HG03442 (cell line): ENCODE data around the gene DLG2.
A peak's percentile ranks its signal among the peaks of the same experiment; 100 is the strongest.
"Not testable (repeated sequence)": the region's sequence is repeated elsewhere in the genome, so short reads cannot be mapped to it uniquely, and the experiment has no call there.

Experiments
- ATAC-seq: cut with Tn5 transposase; IDR thresholded peaks from one replicate; pipeline ENCODE4 v1.9.1; 2021; ENCODE audit warnings: mild to moderate bottlenecking, moderate library complexity; ENCODE audit not compliant: unreplicated experiment

Gene DLG2

GRCh38 chr11:85647078-85647477 lies 19.9 kb upstream of the DLG2 start:
- peak; percentile 6 for ATAC-seq

DNA sequence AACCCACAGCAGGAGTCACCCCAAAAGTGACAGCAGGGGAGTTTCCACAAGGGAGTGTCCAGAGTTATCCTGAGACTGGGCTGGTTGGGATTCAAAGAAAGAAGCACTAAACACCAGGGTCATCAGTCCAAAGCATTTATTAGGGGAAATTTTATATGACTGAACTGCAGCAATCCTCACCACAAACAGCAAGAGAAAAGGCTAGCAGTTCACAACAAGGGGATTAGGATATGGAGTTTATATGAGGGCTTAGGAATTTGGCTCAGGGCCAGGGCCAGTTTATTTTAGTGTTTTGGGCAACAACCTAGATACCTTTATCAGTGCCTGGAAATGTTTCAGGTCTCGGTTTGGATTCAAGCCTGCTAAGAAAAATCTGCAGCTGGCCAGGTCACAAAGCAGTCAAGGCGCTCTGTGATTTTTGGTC lies 16.1 kb upstream of the DLG2 start:
- ATAC-seq = no peak

DNA sequence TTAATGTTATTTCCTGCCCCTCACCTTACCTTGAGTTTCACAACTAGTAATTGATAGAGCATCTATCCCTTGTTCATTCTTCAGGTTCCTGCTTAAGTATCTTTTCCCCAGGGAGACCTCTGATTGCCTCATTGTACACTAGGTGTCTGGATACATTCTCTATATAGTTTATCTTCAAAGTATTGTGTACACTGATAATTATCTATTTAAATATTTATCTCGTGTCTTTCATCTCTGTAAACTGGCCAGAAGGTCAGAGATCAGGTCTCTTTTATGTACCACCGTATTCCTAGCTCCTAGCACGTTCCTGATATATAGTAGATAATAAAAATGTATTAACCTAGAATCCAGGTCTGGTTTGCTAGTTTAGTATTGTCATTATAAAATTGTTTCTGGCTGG lies 7.6 kb upstream of the DLG2 start:
- no peak for ATAC-seq

- ATAC-seq = peak; percentile 4
Observed at GRCh38 chr11:85628771-85629341, 1.7 kb upstream of the DLG2 start.

DNA sequence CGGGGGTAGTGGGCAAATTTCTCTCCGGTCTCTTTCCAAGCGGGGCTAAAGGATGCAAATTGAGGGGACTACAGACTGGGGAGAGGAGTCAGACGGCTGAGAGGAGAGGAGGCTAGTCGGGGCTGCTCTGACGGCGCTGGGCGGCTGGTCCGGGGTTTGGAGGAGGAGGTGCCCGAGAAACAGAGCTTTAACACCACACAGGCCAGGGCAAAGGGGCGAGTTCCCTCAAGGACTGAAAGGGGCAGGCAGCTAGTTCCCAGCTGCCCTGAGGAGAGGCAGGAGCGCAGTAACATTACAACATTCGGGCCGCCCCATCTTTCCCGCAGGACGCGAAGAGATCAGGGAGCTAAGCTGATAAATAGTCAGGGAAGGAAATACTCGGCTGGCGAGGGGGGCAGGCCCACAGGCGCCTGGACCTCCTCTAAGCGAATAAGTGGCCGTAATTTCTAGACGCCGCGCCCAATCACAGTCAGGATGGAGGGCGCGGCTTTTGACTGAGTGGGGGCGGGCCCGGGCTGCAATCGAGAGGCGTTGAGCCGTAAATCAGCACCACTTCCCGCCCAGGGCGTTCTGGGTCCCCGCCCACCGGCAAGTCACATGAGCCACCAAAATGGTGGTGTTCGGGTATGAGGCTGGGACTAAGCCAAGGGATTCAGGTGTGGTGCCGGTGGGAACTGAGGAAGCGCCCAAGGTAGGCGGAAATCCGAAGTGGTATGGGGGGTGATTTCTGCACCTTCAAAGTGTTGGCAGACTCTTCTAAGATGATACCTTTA lies 1.0 kb upstream of the DLG2 start, which contains the start of gene TMEM126B:
Gene TMEM126B (plus strand): TSS at position 596 of the 773 bp plus-strand sequence. CDS start 15 bp downstream, at position 611.
- ATAC-seq = peak; percentile 98

DNA sequence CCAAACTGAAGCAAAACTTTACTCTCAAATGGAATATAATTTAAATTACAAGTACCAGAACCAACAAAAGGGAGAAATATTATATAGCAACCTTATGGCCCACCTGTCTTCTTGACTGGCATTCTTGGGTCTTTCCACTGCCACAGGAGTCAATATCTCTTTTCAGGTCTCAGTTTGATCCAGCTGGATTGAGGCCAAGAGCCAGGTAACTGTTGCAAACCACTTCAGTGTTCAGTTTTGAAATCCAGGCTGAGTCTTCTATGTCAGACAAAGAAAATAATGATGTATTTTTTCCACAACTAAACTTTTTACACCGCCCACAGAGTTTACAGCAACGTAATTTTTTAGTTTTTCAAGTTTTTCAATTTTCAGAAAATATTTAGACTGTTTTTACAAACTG lies 648 bp downstream of the DLG2 start:
- no peak for ATAC-seq

GRCh38 chr11:85620256-85620655 lies 6.9 kb downstream of the DLG2 start:
- ATAC-seq = no peak

DNA sequence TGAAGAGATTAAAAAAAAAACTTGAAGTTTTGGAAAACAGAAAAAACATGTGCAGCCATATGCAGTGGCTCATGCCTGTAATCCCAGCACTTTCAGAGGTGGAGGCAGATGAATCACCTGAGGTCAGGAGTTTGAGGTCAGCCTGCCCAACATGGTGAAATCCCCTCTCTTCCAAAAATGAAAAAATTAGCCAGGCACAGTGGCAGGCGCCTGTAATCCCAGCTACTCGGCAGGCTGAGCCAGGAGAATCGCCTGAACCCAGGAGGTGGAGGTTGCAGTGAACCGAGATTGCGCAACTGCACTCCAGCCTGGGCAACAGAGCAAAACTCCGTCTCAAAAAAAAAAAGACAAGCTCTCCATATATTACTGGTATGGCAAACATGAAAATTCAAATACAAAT lies 7.6 kb downstream of the DLG2 start:
- no peak for ATAC-seq

- not testable (repeated sequence) for ATAC-seq
Observed at GRCh38 chr11:85611643-85612042, 15.5 kb downstream of the DLG2 start.

- ATAC-seq = not testable (repeated sequence)
Observed at GRCh38 chr11:85609286-85609685, 17.9 kb downstream of the DLG2 start.

DNA sequence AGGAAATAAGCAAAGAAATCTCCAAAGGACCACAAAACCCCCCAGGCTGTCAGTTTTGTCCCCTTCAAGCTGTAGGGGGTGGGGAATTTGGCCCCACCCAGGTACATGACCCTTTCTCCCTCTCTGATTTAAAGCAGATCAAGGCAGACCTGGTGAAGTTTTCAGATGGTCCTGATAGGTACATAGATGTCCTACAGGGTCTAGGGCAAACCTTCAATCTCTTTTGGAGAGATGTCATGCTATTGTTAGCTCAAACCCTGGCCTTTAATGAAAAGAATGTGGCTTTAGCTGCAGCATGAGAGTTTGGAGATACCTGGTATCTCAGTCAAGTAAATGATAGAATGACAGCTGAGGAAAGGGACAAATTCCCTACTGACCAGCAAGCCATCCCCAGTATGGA lies 18.5 kb downstream of the DLG2 start:
- ATAC-seq = not testable (repeated sequence)

GRCh38 chr11:85606237-85606636 lies 20.9 kb downstream of the DLG2 start:
- ATAC-seq = not testable (repeated sequence)

DNA sequence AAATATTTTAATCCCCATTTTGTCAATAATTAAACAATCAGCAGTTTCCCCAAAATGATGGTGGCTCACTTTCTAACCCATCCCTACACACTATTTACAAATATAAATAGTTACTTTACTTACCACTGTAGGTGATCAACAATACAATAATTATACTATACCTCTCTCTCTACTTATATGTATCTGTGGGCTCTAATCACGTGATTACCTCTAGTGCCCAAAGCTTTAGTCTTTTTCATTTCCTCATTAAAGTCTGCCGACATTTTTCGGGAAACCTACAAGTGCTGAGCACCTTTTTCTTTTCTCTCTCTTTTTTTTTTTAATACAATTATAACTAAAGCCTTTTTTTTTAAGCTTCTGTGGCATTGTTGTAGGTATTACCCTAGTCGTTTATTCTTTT lies 23.9 kb downstream of the DLG2 start:
- no peak for ATAC-seq

- no peak for ATAC-seq
Observed at GRCh38 chr11:85602526-85603213, 24.5 kb downstream of the DLG2 start.

GRCh38 chr11:85599083-85599482 lies 28.1 kb downstream of the DLG2 start:
- ATAC-seq = no peak

GRCh38 chr11:85596886-85597285 lies 30.3 kb downstream of the DLG2 start:
- no peak for ATAC-seq

DNA sequence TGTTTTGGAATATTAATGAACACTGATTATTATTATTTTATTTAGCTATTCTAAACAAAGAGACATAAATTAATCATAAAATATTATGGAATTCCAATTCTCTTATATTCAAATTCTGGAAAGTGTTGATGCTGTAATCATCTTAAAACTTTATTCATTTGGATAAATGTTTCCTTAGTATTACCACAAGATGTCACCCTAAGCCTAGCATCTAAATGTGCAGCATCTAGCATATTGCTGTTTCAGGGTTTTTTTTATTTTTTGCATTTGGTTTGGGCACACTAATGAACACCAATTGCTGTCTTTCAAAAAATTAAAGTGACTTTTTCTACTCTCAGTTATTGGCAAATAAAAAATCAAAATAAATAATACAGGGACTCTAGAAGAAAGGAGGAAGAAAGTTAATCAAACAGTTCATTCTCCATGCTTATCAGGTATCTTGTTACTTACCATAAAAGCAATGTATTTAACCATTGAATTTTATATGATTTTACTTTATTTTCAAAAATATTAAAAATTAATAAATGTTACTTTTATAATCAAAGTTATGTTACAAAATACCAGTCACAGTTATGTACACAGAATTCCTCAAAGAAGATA lies 31.8 kb downstream of the DLG2 start:
- peak; percentile 69 for ATAC-seq

GRCh38 chr11:85590848-85591483 lies 36.2 kb downstream of the DLG2 start:
- peak; percentile 64 for ATAC-seq

GRCh38 chr11:85589373-85589772 lies 37.8 kb downstream of the DLG2 start:
- no peak for ATAC-seq

GRCh38 chr11:85582111-85582510 lies 45.0 kb downstream of the DLG2 start:
- ATAC-seq = no peak

DNA sequence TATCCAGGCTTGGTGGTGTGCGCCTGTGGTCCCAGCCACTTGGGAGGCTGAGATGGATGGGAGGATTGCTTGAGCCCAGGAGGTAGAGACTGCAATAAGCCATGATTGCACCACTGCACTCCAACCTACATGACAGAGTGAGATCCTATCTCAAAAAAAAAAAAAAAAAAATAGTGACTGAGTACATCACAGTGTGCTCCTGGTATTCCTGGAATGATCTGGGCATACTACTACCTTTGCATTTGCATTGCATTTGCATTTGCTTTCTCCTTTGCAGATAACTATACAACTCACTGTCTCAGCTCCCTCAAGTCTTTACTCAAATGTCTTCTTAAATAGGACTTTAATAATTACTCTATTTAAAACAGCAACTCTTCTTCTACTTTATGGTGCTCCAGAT lies 51.8 kb downstream of the DLG2 start:
- no peak for ATAC-seq
